Endothelial cell of umbilical vein (primary cell): ENCODE measurements around the gene CCR2. TPM values are rescaled to one million over a fixed set of nuclear protein-coding genes. Genes with fewer than 3 reads are reported as not detected.

Experiments used
- BruUV-seq: library from RNA; stranded (reverse); fragments of 400-500 nt; replicated peaks from 2 replicates; lab custom pipeline; 2021; lab: Mats Ljungman, UMichigan
- CTCF ChIA-PET: fragments of 300-600, 350-600 bp; sonication (Branson Sonifier 250); formaldehyde crosslinking; loops from one replicate; lab custom pipeline; 2021; ENCODE audit warnings: antibody characterized with exemption, inconsistent platforms; lab: Charles Lee
- POLR2A ChIA-PET: fragments of 300-600, 350-600 bp; sonication (Branson Sonifier 250); formaldehyde crosslinking; loops from one replicate; lab custom pipeline; 2021; ENCODE audit warnings: antibody characterized with exemption, inconsistent platforms; lab: Charles Lee
- DNase-seq: peaks from one replicate; pipeline ENCODE4 v3.0.0-alpha.2; 2011; ENCODE audit warnings: low read depth, low spot score
- FAIRE-seq: peaks from 2 replicates; lab custom pipeline; 2011; peaks lifted over from hg19 to GRCh38; lab: Jason Lieb, UNC
- H2AFZ ChIP-seq: 2 replicates; pipeline ENCODE4 v1.6.0; 2012; ENCODE audit warnings: low read depth, low read length, control low read depth, inconsistent platforms
- H3K27ac ChIP-seq: 2 replicates; pipeline ENCODE4 v1.5.1; 2011; ENCODE audit warnings: low read depth, mild to moderate bottlenecking, control low read depth, low read length, moderate library complexity; ENCODE audit not compliant: insufficient read depth
- H3K27me3 ChIP-seq, 2 experiments: 2 replicates each; pipeline versions ENCODE4 v1.6.0 to v1.6.1; 2011; ENCODE audit warnings: low read length in 2 of 2, mixed read lengths in 1 of 2; ENCODE audit not compliant: control insufficient read depth in 2 of 2, insufficient read depth in 2 of 2
- H3K36me3 ChIP-seq, 2 experiments: 2 replicates in 1 of 2; 3 replicates in 1 of 2; pipeline ENCODE4 v1.5.1; 2011; ENCODE audit warnings: low read length in 2 of 2, mild to moderate bottlenecking in 1 of 2, moderate library complexity in 1 of 2; ENCODE audit not compliant: control insufficient read depth in 2 of 2, insufficient read depth in 2 of 2; ENCODE audit errors: extremely low read depth in 1 of 2
- H3K4me1 ChIP-seq: 3 replicates; pipeline ENCODE4 v1.5.1; 2011; ENCODE audit warnings: mild to moderate bottlenecking, low read length; ENCODE audit not compliant: control insufficient read depth, insufficient read depth; ENCODE audit errors: extremely low read depth
- H3K4me2 ChIP-seq: 2 replicates; pipeline ENCODE4 v1.6.1; 2011; ENCODE audit warnings: low read length, control low read depth, mixed read lengths; ENCODE audit not compliant: insufficient read depth
- H3K4me3 ChIP-seq, 3 experiments: fragments of 200-600 bp in 1 of 3; sonication (generic), shearing (Covaris generic) in 1 of 3; replicated peaks in 1 of 3; 2 replicates each; pipeline ENCODE4 v1.5.1; 2011 to 2016; ENCODE audit warnings: control low read depth in 3 of 3, low read length in 3 of 3, mild to moderate bottlenecking in 2 of 3, inconsistent platforms in 1 of 3, low read depth in 1 of 3, moderate library complexity in 1 of 3; ENCODE audit not compliant: insufficient read depth in 1 of 3
- H3K79me2 ChIP-seq: 2 replicates; pipeline ENCODE4 v1.6.0; 2012; ENCODE audit warnings: low read length, inconsistent platforms; ENCODE audit not compliant: control insufficient read depth, insufficient read depth
- H3K9ac ChIP-seq: replicated peaks from 2 replicates; pipeline ENCODE3; 2011; ENCODE audit warnings: low read length, control low read depth; ENCODE audit not compliant: insufficient read depth; ENCODE audit errors: extremely low read depth
- H3K9me1 ChIP-seq: replicated peaks from 3 replicates; pipeline ENCODE4 v1.6.0; 2011; ENCODE audit warnings: mild to moderate bottlenecking, low read length; ENCODE audit not compliant: control insufficient read depth, insufficient read depth; ENCODE audit errors: extremely low read depth
- H3K9me3 ChIP-seq: replicated peaks from 2 replicates; pipeline ENCODE4 v1.5.1; 2012; ENCODE audit warnings: low read length, inconsistent platforms; ENCODE audit not compliant: control insufficient read depth, insufficient read depth
- H4K20me1 ChIP-seq: replicated peaks from 2 replicates; pipeline ENCODE3; 2011; ENCODE audit warnings: mild to moderate bottlenecking, low read length; ENCODE audit not compliant: control insufficient read depth, insufficient read depth; ENCODE audit errors: extremely low read depth
- CTCF ChIP-seq, 2 donors: IDR thresholded peaks; 1 replicate in 1 of 2; 2 replicates in 1 of 2; pipeline ENCODE4 v1.5.1; 2011; ENCODE audit warnings: low read length in 2 of 2, mild to moderate bottlenecking in 2 of 2, moderate library complexity in 2 of 2, control low read depth in 1 of 2, inconsistent platforms in 1 of 2, low read depth in 1 of 2; ENCODE audit not compliant: insufficient read depth in 1 of 2; ENCODE audit errors: extremely low read depth in 1 of 2
- EZH2 ChIP-seq: IDR thresholded peaks from 2 replicates; pipeline ENCODE4 v1.6.1; 2012; ENCODE audit warnings: borderline replicate concordance, low read depth, mild to moderate bottlenecking, moderate library complexity, low read length, inconsistent platforms; ENCODE audit not compliant: severe bottlenecking
- FOS ChIP-seq: IDR thresholded peaks from 2 replicates; pipeline ENCODE4 v1.6.1; 2011; ENCODE audit warnings: mild to moderate bottlenecking, low read length, moderate library complexity, borderline replicate concordance; ENCODE audit not compliant: insufficient read depth
- GATA2 ChIP-seq: IDR thresholded peaks from 2 replicates; pipeline ENCODE4 v1.7.0; 2011; ENCODE audit warnings: low read depth, mild to moderate bottlenecking, moderate library complexity, mixed read lengths, low read length; ENCODE audit not compliant: insufficient read length, insufficient read depth
- JUN ChIP-seq: IDR thresholded peaks from 2 replicates; pipeline ENCODE4 v1.6.1; 2011; ENCODE audit warnings: borderline replicate concordance, low read depth; ENCODE audit not compliant: insufficient read length, insufficient read depth
- MAX ChIP-seq: IDR thresholded peaks from 2 replicates; pipeline ENCODE4 v1.6.1; 2011; ENCODE audit not compliant: insufficient read depth, insufficient read length
- MYC ChIP-seq: IDR thresholded peaks from one replicate; pipeline ENCODE4 v1.6.1; 2011; ENCODE audit warnings: mild to moderate bottlenecking, low read depth, low read length
- POLR2A ChIP-seq: IDR thresholded peaks from 2 replicates; pipeline ENCODE4 v1.6.1; 2012; ENCODE audit warnings: low read depth, mild to moderate bottlenecking, control low read depth, low read length
- POLR2AphosphoS5 ChIP-seq: IDR thresholded peaks from 2 replicates; pipeline ENCODE4 v1.6.1; 2012; ENCODE audit warnings: low read depth, mild to moderate bottlenecking, control low read depth, low read length, moderate library complexity; ENCODE audit not compliant: insufficient read depth
- dilution Hi-C: fragments of 300-500 bp; cut with MboI; formaldehyde crosslinking; loops from one replicate; pipeline ENCODE4 v1.15.0; 2019; ENCODE audit warnings: low sequenced_read_pairs; ENCODE audit not compliant: extremely low pct_ligation_motif_present
- intact Hi-C: fragments of 100-400 bp; cut with micrococcal nuclease; formaldehyde crosslinking; loops from one replicate; pipeline ENCODE4 v1.10.0; 2022
- polyA plus RNA-seq, 4 experiments: library from polyadenylated mRNA; depleted of rRNA in 3 of 4; stranded (reverse) in 3 of 4; unstranded in 1 of 4; fragments of >200 nt; gene quantifications; 2 replicates each; pipeline versions ENCODE4 v1.2.1 to v1.2.3, GENCODE V29; 2011 to 2012; ENCODE audit warnings: missing spikeins in 1 of 4
- total RNA-seq: library from RNA; stranded (reverse); gene quantifications from 2 replicates; pipeline ENCODE4 v1.2.3, GENCODE V29; 2021

Gene CCR2
- total and polyA plus RNA-seq, 2 donors (not counting 3 experiments of a cell fraction or from before 2014, with no cell fraction given), result not detected

GRCh38 chr3:46361408-46362283 is 7.7 kb downstream of the CCR2 start:
- Histone ChIP-seq H3K79me2 (no peaks in the 10 kb centered on the region), H4K20me1 (no peaks in the 10 kb centered on the region), H2AFZ (no peak overlapping the region), H3K4me1 (no peaks in the 10 kb centered on the region), H3K4me2 (no peak overlapping the region), H3K9me1 (no peaks in the 10 kb centered on the region), H3K27me3 (peaks cover 6 to 8% of the 10 kb centered on the region in 2 experiments), H3K9me3 (no peaks in the 10 kb centered on the region), H3K4me3 (no peak overlapping the region), H3K36me3 (no peaks in the 10 kb centered on the region), H3K9ac (no peak overlapping the region), H3K27ac (no peak overlapping the region)
- POLR2A ChIA-PET, result no interaction called here
- DNase-seq (no peak), FAIRE-seq (no peak)
- no peak for TF ChIP-seq POLR2AphosphoS5
- TF ChIP-seq EZH2, result no peak
- no peak for TF ChIP-seq MAX
- no peak for TF ChIP-seq JUN
- TF ChIP-seq CTCF (IDR thresholded peaks at IDR 0.05; ENCODE audit: extremely low read depth in 1 of 2, insufficient read depth in 1 of 2, low read depth in 1 of 2, low read length in 2 of 2), result no peak
- TF ChIP-seq FOS, result no peak
- TF ChIP-seq GATA2, result no peak
- TF ChIP-seq POLR2A, result no peak
- TF ChIP-seq MYC, result no peak
- CTCF ChIA-PET, result no interaction called here
- intact Hi-C loops, result no loop called here
- dilution Hi-C loops, result no loop called here
- no TSS peak for BruUV-seq
